ENCODE measurements around the gene AK4. TPM values are rescaled to one million over a fixed set of nuclear protein-coding genes. Genes with fewer than 3 reads are reported as not detected.
A peak's percentile ranks its signal among the peaks of the same experiment; 100 is the strongest.

The AK4 gene
- polyA plus RNA-seq, 5 donors = 1.8 to 3.7 (median 3.0) TPM

DNA sequence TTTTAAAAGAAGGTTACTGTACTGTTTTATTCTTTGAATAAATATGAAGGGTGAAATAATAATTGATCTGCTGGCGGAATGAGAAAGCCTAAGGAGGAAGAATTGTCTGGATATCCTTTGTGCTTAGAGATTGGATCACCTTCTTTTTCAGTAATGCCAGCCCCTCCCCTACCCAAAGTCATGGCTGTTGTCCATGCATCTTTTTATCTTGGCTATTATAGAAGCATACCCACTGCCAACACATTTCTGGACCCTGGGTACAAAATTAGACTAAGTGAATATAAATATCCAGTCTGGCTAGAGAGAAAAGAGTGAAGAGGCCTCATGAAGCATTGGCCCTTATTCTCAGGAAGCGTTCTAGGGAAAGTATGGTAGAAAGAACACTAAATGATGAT, 28.1 kb downstream of the AK4 start:
- no peak for DNase-seq

DNA sequence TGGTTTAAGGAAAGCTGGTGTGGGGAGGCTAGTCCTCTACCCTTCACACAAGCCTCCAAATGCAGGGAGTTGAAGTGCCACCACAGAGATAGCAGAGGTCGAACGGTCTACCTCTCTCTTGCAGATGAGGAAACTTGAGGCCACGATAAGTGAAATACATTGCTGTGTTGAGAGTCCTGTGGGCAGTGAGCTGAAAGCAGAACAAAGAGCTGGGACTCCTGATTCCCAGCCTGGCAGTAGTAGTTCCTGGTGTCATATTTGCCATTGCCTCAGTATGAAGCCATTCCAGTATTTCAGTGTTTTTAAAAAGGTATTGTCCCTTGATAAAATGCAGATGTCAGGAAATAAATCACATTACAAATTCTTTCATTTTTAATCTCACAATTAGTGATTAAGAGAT, 28.6 kb downstream of the AK4 start:
- no peak for DNase-seq

DNA sequence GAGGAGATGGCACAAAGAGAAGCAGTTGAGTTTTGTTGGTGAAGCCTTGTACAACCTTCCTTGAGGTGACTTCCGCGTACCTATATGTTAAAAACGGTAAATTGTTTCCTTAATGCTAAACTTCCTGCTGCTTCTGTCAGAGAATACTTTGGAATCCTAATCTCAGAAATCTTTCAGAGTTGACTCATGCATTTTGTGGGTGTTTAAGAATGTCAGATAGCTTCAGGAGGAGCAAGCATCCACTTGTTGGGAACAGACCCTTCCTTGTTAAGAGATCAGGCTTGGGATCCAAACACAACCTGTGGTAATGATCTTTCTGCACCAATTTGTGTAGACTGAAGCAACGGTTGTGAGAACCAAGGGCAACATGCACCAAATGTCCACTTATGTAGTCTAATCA, 29.5 kb downstream of the AK4 start:
- DNase-seq = no peak

DNA sequence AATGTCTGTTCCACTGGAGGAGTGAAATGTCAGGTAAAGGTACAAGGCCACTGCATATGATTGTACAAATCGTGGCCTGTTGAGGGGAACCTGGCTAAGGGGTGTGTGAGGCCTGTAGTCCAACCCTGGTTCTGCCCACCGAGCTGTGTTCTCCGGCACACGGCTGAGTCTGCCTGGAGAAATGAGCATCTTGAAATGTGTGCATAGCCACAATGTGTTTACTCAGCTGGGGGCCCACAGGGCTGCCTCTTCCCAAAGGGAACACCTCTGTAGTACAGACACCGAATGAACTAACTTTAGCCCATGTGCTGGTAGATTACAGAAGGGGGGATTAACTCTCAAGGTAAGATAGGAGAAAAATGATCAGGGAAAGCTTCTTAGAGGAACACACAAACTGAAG, 30.2 kb downstream of the AK4 start:
- no peak for DNase-seq

DNA sequence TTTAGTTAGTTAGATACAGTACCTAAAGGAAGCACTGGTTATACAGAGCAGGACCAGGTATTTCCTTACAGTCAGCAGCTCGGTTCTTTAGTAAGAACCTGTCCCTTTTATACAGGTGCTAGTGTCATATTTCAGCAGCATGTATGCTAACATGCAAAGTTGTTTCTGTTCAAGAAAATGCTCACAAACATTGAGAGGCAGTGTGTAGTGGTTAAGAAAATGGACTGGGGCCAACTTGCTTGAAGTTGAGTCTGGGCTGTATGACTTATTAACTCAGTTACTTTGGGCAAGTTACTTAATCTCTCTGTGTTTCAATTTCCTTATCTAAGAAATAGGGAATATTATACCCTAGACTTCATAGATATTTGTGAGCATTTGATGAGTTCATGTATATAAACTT, 31.1 kb downstream of the AK4 start:
- no peak for DNase-seq

DNA sequence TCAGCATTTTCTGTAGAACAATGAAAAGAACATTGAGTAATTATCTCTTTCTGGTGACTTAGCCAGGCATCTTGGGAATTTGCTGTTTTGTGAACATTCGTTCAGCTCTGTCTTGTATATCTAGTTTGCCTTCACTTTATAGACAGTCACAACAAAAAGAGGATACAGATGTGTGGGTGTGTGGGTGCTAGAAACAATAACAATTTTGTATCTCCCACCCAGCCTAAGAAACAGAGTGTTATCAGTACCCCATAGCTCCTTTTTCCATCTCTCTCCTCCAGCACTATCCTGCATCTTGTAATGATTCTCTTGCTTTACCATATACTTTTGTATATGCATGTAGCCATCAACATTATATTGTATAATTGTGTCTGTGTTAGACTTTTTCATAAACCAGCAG, 33.0 kb downstream of the AK4 start:
- no peak for DNase-seq

DNA sequence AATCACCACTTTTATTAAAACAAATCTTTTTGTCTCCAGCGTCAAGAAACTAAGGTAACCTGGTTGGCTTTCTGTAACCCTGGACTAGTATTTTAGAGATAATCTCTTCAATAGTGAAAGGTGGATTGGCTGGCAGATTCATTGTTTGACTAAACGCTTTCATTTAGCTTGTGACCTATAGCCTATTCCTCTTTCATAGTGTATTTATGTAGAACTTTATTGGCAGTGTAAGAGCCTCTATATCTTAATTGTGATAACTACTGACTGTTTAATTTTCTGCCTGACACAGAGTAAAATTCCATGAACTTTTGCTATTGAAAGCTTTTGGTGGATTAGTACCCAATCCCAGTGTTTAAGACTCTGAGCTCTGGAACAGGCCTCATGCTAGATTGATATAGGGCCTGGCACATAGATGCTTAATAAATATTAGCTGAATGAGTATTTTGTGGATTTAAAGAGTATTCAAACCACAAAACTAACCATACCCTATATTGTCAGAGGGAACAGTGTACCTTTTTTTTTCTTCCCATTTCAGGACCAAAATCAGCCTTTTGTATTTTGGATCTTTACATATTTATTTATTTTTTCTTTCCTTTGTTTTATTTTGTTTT, 34.8 kb downstream of the AK4 start:
- DNase-seq = no peak

DNA sequence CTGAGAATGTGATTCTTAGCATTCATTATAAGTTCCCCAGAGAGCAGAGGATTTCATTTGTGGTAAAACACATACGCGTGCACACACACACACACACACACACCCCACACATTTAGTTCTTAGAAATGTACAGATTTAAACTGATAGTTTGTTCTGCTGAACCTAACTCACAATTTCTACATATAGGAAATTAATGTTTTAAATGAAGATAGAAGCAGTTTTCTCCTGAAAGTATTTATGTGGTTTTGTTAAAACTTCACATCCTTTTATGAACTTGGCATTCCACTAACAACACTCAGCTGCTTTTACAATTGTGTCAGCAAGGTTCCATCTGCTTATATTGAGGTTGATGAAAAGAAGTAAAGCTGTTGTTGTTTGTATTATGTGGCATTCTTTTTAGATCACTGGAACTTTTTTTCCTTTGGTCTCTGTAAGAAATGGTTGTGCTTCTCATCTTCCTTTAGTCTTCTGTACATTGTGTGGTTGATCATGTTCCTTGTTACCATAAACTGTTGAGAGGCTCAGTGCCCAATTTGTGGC, 41.6 kb downstream of the AK4 start:
- no peak for DNase-seq

DNA sequence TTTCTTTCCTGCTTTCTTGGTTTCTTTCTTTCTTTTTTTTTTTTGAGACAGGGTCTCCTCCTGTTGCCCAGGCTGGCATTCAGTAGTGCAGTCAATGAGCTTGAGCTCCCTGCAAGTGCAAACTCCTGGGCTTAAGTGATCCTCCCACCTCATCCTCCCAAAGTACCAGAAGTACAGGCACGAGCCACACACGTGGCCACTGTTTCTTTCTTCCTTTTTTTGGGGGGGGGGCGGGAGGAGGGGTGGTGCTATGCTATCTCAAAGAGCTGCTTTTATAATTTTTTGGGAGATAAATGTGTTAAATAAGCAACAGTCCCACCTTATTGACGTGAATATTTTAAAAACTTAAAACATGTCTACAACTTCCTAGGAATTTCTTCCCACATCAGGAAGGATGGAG, 42.2 kb downstream of the AK4 start:
- no peak for DNase-seq

DNA sequence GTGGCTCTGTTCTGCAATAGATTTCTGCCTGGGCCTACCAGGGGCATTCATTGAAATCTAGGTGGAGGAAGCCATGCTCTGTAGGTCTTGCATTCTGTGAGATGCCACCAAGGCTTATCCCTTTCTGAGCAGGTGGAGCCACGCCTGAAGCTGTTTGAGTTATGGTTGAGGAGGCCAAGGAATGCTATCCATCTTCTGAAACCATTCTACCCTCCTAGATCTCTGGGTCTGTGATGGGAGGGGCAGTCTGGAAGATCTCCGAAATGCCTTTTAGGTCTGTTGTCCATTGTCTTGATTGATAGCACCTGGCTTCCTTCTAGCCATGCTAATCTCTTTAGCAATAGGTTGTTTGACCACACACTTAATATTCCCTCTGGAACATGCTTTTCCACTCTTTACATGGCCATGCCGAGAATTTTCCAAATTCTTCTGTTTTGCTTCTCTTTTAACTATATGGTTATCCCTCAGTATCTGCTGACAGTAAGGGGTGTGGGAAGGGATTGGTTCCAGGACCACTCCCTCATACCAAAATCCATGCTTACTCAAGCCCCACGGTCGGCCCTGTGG, 45.2 kb downstream of the AK4 start:
- DNase-seq = no peak

DNA sequence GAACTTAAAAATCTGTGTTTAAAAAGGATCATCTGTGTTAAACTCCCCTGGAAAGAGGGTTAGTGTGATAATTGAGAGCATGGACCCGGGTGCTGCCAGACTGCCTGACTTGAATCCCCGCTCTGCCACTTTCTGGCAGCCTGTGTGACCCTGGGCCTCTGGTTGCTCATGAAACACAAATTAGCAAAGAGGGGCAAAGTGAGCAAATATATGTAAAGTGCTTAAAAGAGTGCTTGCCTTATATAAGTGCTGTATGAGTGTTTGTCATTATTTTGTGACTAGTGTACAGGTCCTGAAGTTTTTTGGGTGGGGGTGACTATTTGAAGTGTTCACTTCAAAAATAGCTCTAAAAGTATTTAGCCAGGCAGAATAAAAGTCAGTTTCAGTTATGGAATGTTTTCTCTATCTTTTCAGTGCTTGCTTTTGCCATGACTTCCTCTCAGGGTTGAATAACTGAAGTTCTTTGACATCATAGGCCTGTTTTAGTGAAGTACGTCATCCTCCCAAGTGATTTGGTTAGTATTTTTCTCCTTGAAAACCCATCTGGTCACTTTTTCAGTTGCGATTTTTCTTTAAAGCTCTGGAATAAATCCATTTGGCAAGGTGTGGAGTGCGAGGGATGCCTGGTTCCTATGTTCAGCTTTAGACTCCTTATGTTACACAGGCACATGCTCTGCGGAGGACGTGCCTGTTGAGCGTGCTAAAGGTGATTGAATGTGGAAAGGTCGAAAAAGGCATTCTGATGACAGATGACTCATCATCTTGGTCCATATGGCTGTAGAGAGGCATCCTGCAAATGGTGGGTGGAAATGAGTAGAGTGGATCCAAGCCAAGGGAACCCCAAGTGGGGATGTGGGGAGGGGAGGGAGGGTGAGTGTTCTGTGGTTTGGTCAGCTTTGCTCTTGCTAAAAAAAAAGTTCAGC, 47.8 kb downstream of the AK4 start:
- peak; percentile 30 to 35 for DNase-seq

DNA sequence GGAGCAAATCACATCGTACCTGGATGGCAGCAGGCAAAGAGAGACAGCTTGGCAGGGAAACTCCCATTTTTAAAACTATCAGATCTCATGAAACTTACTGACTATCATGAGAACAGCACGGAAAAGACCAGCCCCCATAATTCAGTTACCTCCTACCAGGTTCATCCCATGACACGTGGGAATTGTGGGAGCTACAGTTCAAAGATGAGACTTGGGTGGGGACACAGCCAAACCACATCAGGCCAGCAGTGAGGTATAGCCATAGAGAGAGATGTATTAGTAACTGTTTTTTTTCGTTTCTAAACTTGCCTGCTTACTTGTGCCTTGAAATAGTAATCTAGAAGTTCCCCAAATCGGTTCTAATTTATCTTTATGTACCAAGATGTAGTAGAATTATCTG, 48.9 kb downstream of the AK4 start:
- no peak for DNase-seq

DNA sequence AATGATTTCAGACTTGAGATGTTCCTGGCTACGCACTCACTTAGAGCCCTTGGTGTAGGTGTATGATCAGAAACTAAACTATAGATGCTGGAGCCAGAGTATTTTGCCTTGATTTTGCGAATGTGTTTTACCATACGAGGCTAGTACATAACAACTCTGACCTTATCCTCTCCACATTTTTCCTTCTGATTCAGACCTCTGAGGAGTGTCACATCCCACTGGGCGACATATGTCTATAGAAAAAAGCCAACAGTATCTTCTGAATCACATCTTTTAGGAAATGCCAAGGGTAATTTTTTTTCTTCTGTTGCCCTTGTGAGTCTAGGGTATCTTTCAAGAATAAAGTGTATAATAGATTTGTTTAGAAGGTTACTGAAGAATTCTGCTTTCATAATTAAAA, 49.6 kb downstream of the AK4 start:
- no peak for DNase-seq

DNA sequence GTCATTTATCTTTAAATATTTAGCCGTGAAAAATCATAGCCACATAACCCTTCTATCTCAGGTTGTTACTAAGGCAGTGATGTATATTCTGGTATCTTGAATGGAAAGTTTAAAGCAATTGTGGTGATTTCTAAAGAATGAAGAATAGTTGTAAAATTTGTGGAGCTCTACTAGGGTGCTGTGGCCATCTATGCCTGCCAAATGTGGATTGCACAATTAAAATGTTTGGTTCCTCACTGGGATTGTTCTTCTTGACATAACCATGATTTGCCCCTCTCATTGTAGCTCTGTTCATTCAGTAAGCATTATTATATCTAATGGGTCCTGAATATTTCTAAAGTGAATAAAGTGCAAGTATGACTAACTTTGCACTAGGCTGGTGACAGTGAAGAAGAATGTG, 50.1 kb downstream of the AK4 start:
- DNase-seq = no peak

DNA sequence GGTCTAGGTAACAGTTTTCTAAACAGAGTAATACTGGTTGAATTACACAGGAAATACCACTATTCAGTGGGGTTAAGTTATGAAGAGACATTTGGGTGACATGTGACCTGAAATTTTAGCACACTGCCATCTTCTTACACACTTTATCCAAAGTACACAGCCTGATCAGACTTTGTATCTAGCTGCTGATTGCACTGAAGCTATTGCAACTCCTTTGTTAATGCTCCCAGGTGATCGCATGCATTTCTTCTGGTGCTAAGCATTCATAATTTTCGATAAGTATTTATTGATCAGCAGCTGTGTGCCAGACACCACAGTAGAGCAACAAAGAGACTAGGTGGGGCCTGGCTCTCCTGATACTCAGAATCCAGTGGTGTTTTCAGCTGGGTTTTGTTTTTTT, 52.4 kb downstream of the AK4 start:
- DNase-seq = no peak

DNA sequence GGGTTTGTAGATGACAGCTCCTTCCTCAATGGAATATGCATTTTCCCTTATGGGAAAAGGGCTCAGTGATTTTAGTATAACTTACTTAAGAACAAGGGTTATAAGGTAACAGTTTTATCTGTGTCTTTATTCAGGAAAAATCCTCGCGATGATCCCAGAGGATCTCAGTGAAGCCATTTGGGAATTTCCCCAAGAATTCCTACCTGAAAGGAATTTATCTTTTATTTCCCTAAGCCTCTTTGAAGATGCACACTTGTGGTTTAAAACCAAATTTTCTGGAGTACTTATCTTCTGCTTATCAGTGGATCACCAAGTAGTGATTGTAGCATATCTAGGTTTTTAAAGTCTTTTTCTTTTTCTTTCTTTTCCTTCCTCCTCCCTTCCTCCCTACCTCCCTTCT, 58.8 kb downstream of the AK4 start:
- no peak for DNase-seq

DNA sequence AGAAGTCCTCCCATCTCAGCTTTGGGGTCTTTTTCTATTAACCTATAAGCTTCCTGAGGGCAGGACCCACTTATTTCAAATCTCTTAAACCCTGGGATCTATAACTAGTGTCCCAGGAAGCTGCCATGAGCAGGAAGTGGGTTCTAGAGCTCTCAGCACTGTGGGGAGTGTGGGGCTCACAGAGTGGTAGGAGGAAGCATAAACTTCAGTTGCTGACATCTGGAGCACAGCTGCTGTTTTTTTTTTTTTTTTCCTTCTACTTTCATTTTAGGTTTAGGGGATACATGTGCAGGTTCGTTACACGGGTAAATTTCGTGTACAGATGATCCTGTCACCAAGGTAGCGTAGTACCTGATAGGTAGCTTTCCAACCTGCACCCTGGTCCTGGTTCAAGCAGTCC, 59.3 kb downstream of the AK4 start:
- no peak for DNase-seq

DNA sequence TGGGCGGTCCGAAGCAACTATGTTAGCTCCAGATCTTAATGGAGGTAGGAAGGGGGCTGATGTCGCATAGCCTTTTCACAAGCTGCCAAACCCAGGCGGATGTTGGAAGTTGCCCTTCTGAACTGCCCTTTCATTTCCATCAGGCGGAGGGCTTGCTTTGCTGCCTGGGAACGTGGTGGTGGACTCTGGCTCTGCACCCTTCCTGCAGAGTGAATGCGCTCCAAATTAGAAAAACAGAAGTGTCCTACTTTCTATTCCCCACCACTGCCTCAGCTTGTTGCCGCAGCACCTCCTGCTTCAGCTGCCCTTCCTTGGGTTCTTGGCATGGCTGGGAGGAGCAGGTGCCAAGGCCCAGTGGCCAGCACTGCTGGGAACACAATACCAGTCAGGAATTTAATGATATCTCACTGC, 60.6 kb downstream of the AK4 start:
- no peak for DNase-seq

DNA sequence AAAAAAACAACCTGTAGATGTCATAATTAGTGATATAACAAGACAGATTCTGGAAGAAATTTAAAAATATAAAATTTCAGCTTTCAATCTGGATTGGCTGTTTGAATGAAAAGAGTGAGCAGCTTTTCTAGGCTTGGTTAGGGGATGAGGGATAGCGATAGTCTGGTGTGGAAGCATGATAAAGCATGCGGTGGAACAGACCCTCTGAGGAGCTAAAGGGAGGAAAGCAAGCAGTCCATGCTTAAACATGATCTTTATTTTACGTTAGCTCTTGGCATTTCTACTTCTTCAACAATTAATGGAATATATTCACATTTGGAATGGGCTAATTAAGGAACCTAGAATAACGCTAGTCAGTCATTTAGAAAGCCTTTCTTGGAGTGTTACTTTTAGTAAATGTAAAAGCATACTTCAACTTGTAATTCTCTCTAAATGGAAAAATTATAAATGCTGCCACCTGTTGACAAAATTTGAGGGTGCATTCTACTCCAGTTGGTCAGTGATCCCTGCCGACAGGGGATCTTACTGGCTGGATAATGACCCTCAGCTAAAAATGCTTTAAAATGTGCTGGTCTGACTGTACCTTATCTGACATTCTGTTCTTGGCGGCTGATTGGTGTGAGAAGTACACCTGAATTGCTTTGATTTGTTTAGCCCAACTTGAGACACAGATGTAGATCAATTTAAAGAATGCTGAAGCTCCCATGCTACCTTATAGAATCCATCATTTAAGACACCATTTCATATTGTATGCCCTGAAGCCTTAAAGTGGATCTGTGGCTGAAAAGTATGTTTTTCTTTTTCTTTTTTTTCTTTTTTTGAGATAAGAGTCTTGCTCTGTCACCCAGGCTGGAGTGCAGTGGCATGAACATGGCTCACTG, 61.2 kb downstream of the AK4 start:
- peak in 1 of 2 donors; percentile 52 for DNase-seq

DNA sequence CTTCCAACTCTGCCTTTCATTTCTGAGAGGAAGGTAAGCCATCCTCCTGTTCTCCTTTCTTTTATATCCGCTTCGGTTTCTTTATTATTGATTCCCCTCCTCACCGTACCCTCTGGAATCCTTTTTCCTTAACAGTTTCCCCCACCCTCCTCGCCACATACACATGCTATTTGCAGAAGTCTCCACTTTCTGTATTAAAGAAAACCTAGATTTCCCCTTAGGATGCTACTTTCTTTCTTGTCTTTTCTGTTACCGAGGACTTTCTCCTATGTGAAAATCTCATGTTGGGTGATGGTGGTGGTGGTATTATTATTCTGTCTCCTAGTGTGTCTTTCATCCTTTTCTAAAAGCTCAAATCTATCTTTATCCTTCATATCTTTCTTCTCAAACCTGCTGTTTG, 62.3 kb downstream of the AK4 start:
- DNase-seq = no peak

DNA sequence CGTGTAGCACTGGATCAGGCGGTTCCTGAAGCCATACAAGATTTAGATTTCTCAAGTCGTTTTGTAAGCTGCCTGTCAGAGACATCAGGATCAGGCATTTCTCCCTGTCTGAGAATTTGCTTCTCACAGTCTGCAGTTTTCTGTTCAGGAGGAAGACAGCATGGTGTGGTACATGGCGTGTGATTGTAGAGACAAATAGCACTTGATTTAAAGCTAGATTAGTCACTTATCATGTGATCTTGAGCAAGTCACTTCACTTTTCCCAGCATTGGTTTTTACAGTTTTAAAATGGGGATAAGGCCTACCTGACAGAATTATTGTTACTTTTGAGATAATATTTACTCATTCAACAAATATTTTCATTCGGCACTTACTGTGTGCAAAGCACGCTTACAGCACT, 63.3 kb downstream of the AK4 start:
- no peak for DNase-seq

Data from right lung (tissue), 5 donors.